Left ventricle myocardium inferior (tissue), 1 donor: ENCODE results near the gene SPDEF. TPM values are rescaled to one million over a fixed set of nuclear protein-coding genes. Genes with fewer than 3 reads are reported as not detected.

Experiments used
- DNase-seq: peaks from one replicate; pipeline ENCODE4 v3.0.0-alpha.2; 2020
- H3K27ac ChIP-seq: fragments of 200-600 bp; replicated peaks from 2 replicates; pipeline ENCODE4 v1.8.0; 2021
- H3K27me3 ChIP-seq: fragments of 200-600 bp; 2 replicates; pipeline ENCODE4 v1.8.0; 2021; ENCODE audit warnings: low read depth
- H3K36me3 ChIP-seq: fragments of 200-600 bp; 2 replicates; pipeline ENCODE4 v1.8.0; 2021
- H3K4me1 ChIP-seq: fragments of 200-600 bp; 2 replicates; pipeline ENCODE4 v1.8.0; 2021
- H3K4me3 ChIP-seq: fragments of 200-600 bp; 2 replicates; pipeline ENCODE4 v1.8.0; 2021; ENCODE audit warnings: mild to moderate bottlenecking, moderate library complexity
- H3K9me3 ChIP-seq: fragments of 200-600 bp; replicated peaks from 2 replicates; pipeline ENCODE4 v1.8.0; 2021
- intact Hi-C: fragments of 100-400 bp; cut with micrococcal nuclease; formaldehyde crosslinking; loops from one replicate; pipeline ENCODE4 v1.11.0; 2022
- total RNA-seq: library from RNA; stranded (reverse); fragmentation: NEBNext Ultra II Directional; extraction: Animal tissue kit (Norgen Biotek cat#: 25700); gene quantifications from one replicate; pipeline ENCODE4 v1.2.1, GENCODE V29; 2021
- TF ChIP-seq, protein P1 (sequence below): fragments of 200-600 bp; IDR thresholded peaks from 2 replicates; pipeline ENCODE4 v1.8.0; 2021; ENCODE audit warnings: antibody characterized with exemption, mild to moderate bottlenecking, borderline replicate concordance
- donor health status: DM: no; HTN: yes; CAD: no; lungs with severe emphysema.

SPDEF gene
- total RNA-seq, 1 donor from 2014 or later, result 0.11 TPM

DNA sequence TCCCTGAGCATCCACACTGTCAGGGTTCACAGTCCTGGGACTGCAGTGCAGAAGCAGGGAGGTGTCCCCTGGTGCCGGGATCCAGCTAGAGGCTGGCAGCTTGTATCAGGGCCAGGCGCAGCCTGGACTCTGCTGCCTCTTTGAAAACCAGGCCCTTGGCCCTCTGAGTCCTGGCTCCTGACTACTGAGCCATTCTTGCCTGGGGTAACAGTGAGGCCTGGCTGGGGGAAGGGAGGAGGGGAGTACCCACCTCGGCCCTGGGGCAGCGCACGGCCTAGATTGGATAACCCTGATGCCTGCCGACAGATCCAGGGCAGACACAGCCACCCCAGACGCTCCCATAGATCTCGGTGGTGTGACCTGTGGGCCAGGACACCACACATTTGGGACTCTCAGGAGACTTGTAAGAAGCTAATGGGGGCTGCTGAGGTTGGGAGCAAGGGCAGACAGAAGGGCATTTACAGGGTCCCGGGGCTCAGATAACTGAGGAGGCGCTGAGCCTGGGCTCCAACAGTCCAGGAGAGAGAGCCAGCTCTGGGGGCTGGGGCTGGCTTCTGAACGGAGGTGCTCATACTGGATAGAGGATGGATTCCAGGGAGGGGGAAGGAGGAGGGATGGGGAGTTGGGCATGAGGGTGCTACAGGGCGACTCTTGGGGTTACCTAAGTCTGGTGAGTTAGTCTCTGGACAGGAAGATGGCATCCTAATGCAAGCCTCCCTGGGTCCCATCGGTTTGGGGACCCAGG lies 30.5 kb downstream of the SPDEF start:
- no peaks in the 10 kb centered on the region for H3K27me3 ChIP-seq
- H3K36me3 ChIP-seq, result no peaks in the 10 kb centered on the region
- DNase-seq, result no peak
- H3K4me1 ChIP-seq, result peaks cover 16% of the 10 kb centered on the region
- H3K9me3 ChIP-seq, result no peaks in the 10 kb centered on the region
- no peak overlapping the region for H3K4me3 ChIP-seq
- TF ChIP-seq, protein P1, sequence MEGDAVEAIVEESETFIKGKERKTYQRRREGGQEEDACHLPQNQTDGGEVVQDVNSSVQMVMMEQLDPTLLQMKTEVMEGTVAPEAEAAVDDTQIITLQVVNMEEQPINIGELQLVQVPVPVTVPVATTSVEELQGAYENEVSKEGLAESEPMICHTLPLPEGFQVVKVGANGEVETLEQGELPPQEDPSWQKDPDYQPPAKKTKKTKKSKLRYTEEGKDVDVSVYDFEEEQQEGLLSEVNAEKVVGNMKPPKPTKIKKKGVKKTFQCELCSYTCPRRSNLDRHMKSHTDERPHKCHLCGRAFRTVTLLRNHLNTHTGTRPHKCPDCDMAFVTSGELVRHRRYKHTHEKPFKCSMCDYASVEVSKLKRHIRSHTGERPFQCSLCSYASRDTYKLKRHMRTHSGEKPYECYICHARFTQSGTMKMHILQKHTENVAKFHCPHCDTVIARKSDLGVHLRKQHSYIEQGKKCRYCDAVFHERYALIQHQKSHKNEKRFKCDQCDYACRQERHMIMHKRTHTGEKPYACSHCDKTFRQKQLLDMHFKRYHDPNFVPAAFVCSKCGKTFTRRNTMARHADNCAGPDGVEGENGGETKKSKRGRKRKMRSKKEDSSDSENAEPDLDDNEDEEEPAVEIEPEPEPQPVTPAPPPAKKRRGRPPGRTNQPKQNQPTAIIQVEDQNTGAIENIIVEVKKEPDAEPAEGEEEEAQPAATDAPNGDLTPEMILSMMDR, result no peak
- H3K27ac ChIP-seq, result no peak overlapping the region
- intact Hi-C loops, result loop anchor here (5.0 kb wide), 1 partner anchor 82 kb away; no protein-coding TSS in a partner anchor

DNA sequence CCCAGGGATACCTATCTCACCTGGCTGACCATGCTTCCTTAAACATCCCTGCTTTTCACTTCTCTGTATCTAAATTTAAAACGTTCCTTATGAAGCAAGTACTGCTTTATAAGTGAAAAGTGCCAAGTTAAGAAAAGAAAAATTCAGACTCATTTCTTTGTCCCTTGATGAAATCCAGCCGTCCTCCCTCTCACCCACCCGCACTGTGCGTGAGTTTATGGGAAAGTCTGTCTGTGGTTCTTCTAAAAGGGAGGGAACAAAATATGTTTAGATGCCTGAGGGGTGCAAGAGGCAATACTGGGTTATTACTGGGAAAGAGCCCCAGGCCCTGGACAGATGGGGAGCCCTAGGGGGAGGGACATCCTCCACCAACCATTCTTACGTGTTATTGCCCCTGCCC lies 31.2 kb downstream of the SPDEF start:
- intact Hi-C loops, result loop anchor here (5.0 kb wide), 1 partner anchor 82 kb away; no protein-coding TSS in a partner anchor

GRCh38 chr6:34524499-34524898 lies 31.6 kb downstream of the SPDEF start:
- TF ChIP-seq, protein P1, result no peak
- H3K27me3 ChIP-seq, result no peaks in the 10 kb centered on the region
- no peaks in the 10 kb centered on the region for H3K36me3 ChIP-seq
- H3K4me1 ChIP-seq, result peaks cover 12% of the 10 kb centered on the region
- DNase-seq, result no peak
- no peaks in the 10 kb centered on the region for H3K9me3 ChIP-seq
- intact Hi-C loops, result no loop called here
- no peak overlapping the region for H3K4me3 ChIP-seq
- H3K27ac ChIP-seq, result no peak overlapping the region

More for the DNA sequence above, 31.2 kb downstream of the SPDEF start:
- Histone ChIP-seq H3K9me3 (no peaks in the 10 kb centered on the region), H3K4me3 (no peak overlapping the region), H3K27ac (no peak overlapping the region), H3K36me3 (no peaks in the 10 kb centered on the region), H3K27me3 (no peaks in the 10 kb centered on the region), H3K4me1 (peaks cover 16% of the 10 kb centered on the region)
- TF ChIP-seq, protein P1, result no peak
- DNase-seq, result peak; percentile 2

DNA sequence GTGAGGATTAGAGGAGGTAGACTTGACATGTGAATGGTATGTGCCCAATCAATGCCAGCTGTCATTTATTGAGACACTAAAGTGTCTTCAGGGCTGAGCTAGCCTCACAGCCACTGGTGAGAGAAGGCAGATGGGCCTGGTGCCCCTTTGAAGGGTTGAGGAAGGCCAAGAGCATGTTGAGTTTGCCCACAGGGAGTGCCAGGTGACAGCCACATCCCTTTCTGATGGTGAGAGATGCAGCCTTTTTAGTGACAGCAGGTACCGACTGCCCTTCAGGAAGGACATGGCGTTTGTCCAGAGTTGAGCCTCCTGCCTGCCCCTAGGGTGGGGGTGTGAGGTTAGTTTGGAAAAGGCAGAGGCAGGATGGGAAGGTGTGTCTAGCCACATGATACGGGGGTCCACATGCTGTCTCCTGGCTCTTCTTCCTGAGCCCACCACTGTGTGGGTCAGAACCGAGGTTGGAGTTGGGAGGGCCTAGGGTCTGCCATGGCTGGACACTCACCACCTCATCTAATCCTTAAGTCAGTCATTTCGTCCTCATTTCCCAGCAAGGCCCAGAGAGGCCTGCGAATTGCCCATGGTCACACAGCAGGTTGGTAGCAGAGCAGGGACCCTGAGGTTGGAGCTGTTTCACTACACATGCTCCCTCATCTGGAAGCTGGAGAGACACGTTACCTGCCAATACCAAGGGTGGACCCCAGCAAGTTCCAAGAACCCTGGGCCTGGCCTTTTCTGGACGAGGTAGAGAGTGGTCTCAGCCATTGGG lies 32.5 kb downstream of the SPDEF start:
- intact Hi-C loops, result no loop called here
- no peaks in the 10 kb centered on the region for H3K9me3 ChIP-seq
- DNase-seq, result peak; percentile 2

GRCh38 chr6:34522761-34523160 lies 33.4 kb downstream of the SPDEF start:
- H3K4me1 ChIP-seq, result peaks cover 12% of the 10 kb centered on the region
- no peaks in the 10 kb centered on the region for H3K36me3 ChIP-seq
- DNase-seq, result peak; percentile 6
- intact Hi-C loops, result no loop called here
- TF ChIP-seq, protein P1, result no peak
- no peaks in the 10 kb centered on the region for H3K9me3 ChIP-seq
- peaks cover 5% of the 10 kb centered on the region for H3K27me3 ChIP-seq
- no peak overlapping the region for H3K4me3 ChIP-seq
- H3K27ac ChIP-seq, result no peak overlapping the region

More for the DNA sequence above, 32.5 kb downstream of the SPDEF start:
- Histone ChIP-seq H3K36me3 (no peaks in the 10 kb centered on the region), H3K4me3 (no peak overlapping the region), H3K4me1 (peaks cover 12% of the 10 kb centered on the region), H3K27ac (no peak overlapping the region), H3K27me3 (no peaks in the 10 kb centered on the region)
- TF ChIP-seq, protein P1, result no peak
